Ramos (cell line): ENCODE data around the gene DHFR.

Source experiments
- in situ Hi-C: fragments of 300-500 bp; cut with MboI; formaldehyde crosslinking; loops from one replicate; pipeline ENCODE4 v1.14.3; 2022; ENCODE audit warnings: low sequenced_read_pairs; ENCODE audit not compliant: unreplicated experiment

Gene DHFR

DNA sequence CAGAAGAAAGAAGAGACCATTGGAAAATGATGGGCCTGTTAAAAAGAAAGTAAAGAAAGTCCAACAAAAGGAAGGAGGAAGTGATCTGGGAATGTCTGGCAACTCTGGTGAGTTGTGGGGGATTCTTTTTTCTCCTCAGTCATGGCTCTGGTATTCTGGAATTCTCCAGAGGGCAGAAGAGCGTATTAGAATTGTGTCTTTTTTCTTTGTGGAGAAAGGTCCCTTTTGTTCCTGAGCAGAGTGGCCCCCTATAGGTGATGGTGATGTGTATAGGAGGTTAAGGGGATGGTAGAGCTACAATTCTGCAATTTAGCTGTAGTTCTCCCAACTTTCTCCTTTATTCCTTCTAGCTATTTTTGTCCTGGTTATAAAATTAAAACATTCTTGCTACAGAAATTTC lies 1.6 kb upstream of the DHFR start:
- in situ Hi-C loops: no loop called here

DNA sequence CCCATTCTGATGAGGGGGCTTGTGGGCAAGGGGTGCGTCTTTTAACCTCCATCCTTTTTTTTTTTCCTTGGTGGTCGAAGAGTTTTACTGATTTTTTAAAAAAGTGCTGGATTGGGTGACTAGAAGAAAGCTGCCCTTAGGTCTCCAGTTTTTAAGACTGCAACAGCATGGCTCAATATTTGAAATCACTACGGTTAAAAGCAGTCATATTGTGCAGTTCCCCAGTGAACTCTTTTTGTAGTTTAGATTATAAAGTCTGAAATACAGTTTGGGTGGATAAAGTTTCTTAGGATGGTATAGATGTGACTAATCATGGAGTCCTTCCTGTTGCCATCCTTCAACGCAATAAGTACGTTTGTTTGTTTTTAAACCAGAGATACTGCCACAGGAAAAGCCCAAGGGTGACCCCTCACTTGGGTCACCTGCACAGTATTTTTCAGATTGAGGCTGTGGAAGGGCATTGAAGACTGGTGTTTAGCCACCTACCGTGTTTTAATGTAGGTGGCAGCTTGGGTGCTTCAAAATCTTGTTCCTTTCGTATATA lies 520 bp upstream of the DHFR start:
- in situ Hi-C loops: no loop called here

DNA sequence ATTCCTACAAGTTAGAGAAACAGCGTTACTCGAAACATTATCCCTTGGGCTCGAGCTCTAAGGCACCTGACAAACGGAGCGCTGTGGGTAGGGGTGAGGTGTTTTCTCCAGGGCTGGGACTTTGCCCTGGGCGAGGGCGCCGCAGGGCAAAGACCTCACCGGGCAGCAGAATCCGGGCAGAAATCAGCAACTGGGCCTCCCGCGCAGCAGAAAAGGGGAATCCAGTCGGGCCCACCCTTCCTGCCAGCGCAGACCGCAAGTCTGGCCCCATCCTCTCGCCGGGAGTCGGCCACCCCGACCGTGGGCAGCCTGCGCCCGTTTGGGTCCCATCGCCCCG lies 761 bp downstream of the DHFR start:
- in situ Hi-C loops: no loop called here

DNA sequence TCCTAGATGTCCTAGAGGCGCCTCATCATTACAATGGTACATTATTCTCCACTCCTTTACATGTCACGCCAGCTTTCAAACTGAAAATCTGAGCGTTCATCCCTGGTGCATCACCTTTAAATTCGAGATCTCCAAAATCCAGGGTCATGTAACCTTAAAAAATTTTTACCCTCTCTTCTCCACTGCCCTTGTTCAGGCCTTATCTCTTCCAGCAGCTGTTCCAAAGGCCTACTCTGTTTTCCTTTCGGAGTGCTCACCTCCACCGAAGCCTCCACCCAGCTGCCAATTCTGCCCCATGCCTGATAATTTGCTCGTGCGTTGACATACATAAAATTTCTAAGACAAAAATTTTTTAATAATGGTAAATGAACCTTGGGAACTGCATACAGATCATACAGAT lies 1.3 kb downstream of the DHFR start:
- in situ Hi-C loops: no loop called here

DNA sequence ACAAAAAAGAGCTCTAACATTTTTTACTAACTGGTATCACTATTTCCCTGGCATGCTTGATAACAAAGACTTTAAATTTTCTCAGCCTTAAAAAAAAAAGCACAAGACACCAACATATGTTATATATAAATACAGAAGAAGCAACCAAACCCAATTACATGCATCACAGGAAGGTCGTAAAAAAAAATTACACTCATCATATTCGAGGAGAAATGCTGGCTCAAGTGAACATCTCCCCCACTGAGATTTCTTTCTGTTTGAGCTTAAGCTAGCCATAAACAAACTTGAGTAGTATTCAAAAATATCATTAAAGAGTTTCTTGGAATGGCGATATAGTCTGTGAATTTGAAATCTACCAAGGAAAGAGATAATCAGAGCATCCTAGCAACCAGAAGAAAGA lies 7.9 kb downstream of the DHFR start:
- in situ Hi-C loops: no loop called here

DNA sequence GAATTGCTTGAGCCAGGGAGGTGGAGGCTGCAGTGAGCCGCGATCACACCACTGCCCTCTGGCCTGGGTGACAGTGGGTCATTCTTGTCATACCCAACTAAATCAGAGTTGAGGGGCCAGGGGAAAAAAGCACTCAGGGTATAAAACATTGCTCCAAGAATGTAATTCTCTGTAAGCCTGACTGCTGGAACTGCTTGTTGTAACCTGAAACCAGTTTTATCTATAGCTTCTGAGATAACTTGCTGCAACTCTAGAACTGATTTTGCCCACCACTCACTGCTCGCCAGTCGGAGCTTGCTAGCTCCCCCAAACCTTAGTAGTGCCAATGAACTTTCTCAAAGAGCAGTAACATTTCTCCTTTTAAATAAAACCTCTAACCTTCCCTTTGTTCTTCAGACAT lies 9.9 kb downstream of the DHFR start:
- in situ Hi-C loops: no loop called here

DNA sequence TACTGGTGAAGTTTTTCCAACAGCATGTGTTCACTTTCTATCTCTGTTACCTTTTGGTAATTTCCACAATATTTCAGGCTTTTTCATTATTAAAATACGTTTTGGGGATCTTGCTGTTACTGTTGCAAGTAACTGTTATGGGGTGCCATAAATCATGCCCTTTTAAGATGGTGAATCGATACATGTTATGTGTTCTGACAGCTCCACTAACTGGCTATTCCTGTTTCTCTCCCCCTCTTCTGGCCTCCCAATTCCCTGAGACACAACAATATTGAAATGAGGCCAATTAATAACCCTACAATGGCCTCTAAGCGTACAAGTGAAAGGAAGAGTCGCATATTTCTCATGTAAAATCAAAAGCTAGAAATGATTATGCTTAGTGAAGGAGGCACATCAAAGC lies 13.4 kb downstream of the DHFR start:
- in situ Hi-C loops: no loop called here

DNA sequence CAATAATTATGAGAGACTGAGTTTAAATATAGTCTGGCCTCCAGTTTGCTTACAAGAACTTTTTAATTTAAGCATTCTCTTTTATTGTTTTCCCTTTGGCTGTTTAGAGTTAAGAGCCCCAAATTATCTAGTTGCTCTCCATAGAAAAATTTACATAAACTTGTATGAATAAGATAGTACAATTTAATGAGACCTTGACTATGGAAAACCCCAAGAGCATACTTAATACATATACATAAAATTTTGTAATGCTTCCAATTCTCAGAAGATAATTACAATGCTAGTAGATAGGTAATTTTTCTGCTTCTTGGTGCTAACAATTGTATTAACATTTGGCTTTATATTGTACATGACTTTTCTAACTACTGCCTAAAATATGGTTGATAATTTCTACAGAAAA lies 20.6 kb downstream of the DHFR start:
- in situ Hi-C loops: no loop called here

DNA sequence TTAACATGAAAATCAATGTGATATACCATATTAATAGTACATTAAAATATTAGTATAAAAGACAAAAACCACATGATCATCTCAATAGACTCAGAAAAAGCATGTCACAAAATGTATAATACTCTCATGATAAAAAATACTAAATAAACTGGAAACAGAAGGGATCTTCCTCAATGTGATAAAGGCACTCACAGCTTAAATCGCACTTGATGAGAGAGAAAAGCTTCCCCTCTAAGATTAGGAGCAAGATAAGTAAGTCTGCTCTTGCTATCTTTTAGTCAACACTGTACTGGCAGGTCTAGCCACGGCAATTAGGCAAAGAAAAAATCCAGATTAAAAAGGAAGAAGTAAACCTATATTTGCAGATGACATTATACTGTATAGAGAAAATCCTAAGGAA lies 22.1 kb downstream of the DHFR start:
- in situ Hi-C loops: no loop called here

DNA sequence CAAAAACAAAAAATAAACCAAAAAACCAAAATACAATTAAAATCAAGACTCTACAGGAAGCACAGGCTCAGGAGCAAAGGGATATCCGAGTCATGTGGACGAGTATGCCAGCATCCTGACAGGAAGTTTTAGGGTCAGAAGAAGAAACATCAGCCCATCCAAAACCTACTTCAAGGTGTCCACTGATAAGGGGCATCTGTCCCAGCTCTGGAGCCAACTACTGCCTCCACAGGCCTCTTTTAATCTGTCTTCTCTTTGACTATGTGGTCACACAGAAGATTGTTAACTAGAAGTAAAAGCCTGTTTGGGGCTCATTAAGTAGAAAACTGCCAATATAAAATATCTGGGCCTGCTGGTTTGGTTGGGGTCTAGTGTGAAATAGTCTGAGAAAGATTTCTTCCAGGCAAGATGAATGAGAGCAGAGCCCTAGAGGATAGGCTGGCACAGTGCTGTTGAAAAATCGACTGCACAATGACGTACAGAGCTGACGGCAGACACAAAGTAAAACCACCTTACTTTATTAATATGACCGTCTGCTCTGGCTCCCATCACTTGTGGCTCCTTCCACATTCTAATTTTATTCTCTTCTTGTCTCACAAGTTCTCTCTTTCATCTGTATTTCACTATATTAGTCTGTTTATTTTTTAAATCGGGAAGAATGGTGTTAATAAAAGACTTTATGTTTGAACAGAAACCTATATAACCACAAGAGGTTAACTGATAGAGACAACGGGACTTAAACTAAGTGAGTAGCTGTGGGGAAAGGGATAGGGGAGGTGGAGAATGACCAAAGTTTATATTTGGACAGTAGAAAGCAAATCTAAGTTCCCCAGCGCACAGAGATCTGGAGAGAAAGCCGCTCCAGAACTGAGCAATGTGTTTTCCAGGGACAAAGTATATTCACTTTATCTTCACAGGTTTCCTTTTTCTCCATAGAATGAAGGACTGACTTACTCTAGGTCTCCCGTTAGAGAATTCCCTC lies 23.2 kb downstream of the DHFR start:
- in situ Hi-C loops: no loop called here

DNA sequence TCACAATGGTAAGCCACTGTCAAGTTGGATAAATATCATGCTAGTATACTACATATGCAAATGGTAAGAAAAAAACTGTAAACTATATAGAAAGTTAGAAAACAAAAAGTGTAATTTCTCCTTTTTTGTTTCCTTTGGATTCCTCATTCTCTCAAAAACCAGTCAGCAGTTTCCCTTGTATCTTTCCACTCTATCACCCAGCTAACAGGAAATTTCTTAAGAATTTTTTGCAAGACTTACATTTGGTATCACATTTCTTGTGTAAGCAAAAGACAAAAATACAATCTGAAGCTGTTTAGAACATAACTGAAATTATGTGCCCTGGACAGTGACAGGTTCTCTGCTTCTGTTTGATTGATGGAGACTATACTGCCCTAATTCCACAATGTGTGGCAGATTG lies 25.5 kb downstream of the DHFR start:
- in situ Hi-C loops: no loop called here

DNA sequence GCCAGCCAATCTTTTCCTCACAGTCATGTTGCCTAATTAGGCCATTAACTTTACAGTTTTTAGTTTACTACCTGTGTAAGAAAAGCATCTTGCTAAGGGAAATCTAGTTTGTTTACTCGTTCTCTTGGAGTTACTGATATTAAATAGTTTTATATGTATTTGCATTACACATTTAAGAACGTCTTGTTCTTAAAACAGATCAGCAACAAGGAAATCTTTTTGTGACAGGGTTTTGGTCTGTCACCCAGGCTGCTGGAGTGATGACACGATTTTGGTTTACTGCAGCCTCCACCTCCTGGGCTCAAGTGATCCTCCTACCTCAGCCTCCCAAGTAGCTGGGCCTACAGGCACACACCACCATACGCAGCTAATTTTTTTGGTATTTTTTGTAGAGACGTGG lies 29.6 kb downstream of the DHFR start:
- in situ Hi-C loops: no loop called here

DNA sequence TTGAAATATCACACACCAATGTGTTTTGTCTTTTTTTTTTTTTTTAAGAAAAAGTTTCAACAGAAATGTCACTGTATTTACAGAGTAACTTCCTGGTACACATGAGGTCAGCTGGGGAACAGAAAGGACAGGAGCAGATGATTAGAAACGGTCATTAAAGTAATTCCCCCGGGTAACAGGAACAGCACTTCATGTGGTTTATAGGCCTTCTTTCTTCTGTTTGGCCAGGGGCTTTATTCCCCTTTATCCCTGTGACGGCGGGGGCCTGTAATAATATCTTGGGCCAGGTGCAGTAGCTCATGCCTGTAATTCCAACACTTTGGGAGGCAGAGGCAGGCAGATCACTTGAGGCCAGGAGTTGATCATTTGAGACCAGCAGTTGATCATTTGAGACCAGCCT lies 30.8 kb downstream of the DHFR start:
- in situ Hi-C loops: no loop called here

DNA sequence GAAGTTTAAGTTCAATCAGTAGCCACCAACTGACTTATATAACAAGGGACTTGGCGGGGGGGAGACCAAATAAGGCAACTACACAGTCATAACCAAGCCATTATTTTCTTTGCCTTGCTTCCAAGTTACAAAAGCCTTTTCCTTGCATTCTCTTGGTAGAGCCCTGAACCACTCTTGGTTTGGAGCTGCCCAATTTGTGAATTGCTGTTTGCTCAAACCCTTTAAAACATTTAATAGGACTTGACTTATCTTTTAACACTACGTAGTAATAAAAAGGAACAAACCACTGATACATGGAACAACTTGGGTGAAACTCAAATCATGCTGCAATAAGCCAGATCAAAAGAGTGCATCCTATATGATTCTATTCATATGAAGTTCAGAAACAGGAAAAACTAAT lies 32.0 kb downstream of the DHFR start:
- in situ Hi-C loops: no loop called here

DNA sequence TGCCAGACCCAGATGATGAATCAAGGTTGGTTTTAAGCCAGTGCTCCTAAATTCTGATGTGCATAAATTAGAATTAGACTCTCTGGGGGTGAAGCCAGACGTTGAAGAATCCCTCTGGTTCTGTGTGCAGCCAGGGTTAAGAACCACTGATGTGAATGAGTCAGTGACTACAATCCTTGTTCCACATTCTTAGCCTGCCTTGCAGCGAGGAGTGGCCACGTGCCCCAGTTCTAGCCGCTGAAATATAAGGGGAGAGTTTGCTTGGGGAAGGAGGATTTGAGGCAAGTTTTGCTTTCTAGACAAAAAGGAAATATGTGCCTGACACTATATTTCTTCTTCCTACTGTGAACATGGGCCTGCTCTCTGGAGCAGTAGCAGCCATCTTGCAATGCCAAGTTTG lies 34.6 kb downstream of the DHFR start:
- in situ Hi-C loops: no loop called here

DNA sequence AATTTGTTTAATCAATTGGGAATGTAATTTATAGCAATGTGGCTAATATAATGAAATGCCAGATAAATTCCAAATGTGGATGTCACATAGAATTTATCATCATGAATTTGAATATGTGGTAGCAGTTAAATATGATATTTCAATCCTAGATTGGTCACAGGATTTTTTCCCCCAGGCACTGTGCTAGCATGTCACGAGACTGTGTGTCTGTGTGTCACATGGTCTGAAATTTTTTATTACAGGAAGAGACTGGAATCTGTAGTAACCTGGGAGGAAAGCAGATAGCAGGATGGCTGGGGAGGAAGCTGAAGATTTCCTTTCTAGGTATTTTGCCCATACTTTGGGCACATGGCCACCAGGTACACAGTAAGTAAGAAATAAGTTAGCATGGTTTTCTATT lies 35.7 kb downstream of the DHFR start:
- in situ Hi-C loops: no loop called here

DNA sequence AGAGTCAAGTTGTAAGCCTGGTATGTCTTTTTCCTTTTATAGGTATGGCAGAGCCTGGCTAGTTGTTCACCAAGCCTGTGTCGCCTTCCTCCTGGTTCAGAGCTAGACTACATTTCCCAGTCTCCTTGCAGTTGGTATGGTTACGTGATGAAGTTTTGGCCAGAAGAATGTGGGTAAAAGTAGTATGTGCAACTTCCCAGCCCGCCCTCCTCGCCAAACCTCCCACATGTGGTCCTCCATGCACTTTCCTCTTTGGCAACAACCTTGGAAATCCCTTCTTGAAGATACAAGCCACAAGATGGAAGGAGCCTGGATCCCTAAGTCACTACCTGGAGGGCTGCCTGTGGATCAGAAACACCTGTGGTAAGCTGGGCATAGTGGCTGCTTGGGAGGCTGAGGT lies 36.3 kb downstream of the DHFR start:
- in situ Hi-C loops: no loop called here

DNA sequence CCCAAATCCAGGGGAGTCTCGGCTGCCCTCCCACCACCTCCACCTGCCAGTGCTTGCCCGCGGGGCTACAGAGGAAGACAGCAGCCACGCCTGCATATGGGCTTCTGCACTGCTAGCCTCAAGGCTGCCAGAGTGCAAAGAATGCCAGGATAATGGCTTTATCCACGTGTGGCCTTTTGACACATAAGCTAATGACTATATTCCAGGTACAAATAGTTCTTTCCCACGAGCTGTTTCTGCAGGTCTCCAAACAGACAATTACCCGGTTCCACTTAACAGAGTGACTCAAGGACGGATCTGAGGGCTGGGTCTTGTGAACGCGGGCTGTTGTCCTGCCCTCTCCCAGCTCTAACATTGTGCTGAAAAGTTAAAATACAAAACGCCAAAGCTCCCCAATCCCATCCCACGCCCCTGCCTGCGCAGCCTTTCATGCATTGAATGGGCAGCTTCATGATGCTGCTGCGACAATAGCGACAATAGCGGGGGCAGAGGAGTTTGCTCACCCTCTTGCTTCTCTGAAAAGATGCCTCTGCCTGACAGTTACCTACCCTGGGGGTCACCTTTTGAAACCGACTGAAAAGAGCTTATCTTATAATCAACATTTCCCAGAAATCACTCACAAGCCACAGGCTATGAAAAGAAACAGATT lies 39.4 kb downstream of the DHFR start:
- in situ Hi-C loops: no loop called here

DNA sequence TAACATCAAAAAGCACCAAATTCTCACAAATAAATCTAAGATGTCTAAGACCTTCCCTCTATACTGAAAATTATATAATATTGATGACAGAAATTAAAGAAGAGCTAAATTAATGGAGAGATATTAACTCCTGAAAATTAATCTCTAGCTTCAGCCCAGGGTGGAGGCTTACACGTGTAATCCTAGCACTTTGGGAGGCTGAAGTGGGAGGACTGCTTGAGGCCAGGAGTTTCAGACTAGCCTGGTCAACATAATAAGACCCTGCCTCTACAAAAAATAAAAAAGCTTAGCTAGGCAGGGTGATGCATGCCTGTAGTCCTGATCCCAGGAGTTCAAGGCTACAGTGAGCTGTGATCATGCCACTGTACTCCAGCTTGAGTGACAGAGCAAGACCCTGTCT lies 45.1 kb downstream of the DHFR start:
- in situ Hi-C loops: no loop called here

DNA sequence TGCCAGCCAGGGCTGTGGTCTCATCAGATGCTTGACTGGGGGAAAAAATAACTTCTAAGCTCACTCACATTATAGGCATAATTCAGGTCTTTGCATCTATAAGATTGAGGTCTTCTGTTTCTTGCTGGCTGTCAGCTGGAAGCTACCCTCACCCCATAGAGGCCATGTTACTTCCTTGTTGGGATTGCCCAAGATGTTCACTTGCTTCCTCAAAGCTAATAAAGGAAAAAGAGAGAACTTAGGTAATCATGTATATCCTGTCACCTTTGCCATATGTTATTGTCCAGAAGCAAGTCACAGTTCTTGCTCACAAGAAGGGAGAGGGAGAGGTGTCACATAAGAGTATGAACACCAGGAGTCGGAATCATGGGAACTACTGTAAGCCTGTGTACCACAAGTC lies 46.1 kb downstream of the DHFR start:
- in situ Hi-C loops: no loop called here

DNA sequence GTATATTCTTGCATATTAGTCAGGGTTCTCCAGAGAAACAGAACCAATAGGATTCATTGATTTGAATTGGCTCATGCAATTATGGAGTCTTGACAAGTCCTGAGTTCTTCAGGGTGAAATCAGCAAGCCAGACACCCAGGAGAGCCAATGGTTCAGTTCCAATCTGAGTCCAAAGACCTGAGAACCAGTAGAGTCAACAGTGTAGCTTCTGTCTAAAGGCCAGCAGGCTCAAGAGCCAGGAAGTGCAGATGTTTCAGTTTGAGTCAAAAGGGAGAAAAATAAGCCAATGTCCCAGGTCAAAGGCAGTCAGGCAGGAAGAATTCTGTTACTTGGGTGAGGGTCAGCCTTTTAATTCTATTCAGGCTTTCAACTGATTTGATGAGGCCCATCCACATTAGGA lies 47.0 kb downstream of the DHFR start:
- in situ Hi-C loops: no loop called here

DNA sequence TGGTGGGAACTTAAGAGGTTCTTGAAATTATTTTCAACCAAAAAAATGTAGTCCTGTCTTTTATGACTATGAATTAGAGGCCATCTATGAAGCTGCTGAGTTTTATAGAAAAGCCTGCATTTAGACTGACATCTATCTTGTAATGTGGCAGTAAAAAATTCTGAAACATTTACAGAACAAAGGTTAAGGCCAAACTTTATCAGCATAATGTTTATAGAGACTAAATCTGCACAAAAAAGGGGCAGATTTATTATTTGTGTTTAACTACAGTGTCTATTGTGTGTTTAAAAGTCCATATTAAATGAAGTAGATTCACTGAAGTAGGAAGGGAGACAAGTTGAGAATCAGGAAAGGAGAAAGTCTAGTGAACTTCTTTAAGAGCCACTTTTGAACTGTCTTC lies 47.4 kb downstream of the DHFR start:
- in situ Hi-C loops: no loop called here
